Activated CD4-positive, alpha-beta T cell treated with anti-CD3 and anti-CD28 coated beads, Interleukin-2, amount 10 ng/mL, durations not matched to agents 7 days and 5 days (primary cell): ENCODE measurements around the gene SLC25A40. TPM values are rescaled to one million over a fixed set of nuclear protein-coding genes. Genes with fewer than 3 reads are reported as not detected.

Source experiments
- CTCF ChIA-PET: fragments of 350-600 bp; sonication (Branson Sonifier 250); formaldehyde crosslinking; loops from one replicate; lab custom pipeline; 2021; ENCODE audit warnings: antibody characterized with exemption; lab: Charles Lee
- POLR2A ChIA-PET: fragments of 350-600 bp; sonication (Branson Sonifier 250); formaldehyde crosslinking; loops from one replicate; lab custom pipeline; 2021; ENCODE audit warnings: antibody characterized with exemption; lab: Charles Lee
- DNase-seq: peaks from one replicate; pipeline ENCODE4 v3.0.0-alpha.2; 2020
- H3K27ac Mint-ChIP-seq: one replicate; pipeline ENCODE4 v1.8.0; 2021; ENCODE audit warnings: mild to moderate bottlenecking, moderate library complexity, mixed read lengths
- H3K27me3 Mint-ChIP-seq: one replicate; pipeline ENCODE4 v1.8.0; 2021; ENCODE audit warnings: mixed read lengths
- H3K36me3 Mint-ChIP-seq: one replicate; pipeline ENCODE4 v1.8.0; 2021; ENCODE audit warnings: low read depth, mixed read lengths
- H3K4me1 Mint-ChIP-seq: one replicate; pipeline ENCODE4 v1.8.0; 2021; ENCODE audit warnings: mixed read lengths
- H3K4me3 Mint-ChIP-seq: one replicate; pipeline ENCODE4 v1.8.0; 2021; ENCODE audit warnings: mild to moderate bottlenecking, moderate library complexity, mixed read lengths
- H3K9me3 Mint-ChIP-seq: one replicate; pipeline ENCODE4 v1.8.0; 2021; ENCODE audit warnings: mixed read lengths
- total RNA-seq, 2 experiments: library from RNA; stranded (reverse); gene quantifications; one replicate each; pipeline ENCODE4 v1.2.3, GENCODE V29; 2021

SLC25A40 gene
- total RNA-seq, 2 experiments from 2014 or later = 49.7 to 55.7 TPM

GRCh38 chr7:87806150-87806549 lies 70.0 kb downstream of the SLC25A40 start:
- no peaks in the 10 kb centered on the region for H3K9me3 Mint-ChIP-seq
- no peak for DNase-seq
- CTCF ChIA-PET = interaction anchor here (1.6 kb wide), 1 partner anchor 10 kb away, joined by 3 read pairs; no protein-coding TSS in a partner anchor
- no peaks in the 10 kb centered on the region for H3K36me3 Mint-ChIP-seq
- POLR2A ChIA-PET = no interaction called here
- no peaks in the 10 kb centered on the region for H3K4me1 Mint-ChIP-seq
- no peaks in the 10 kb centered on the region for H3K27me3 Mint-ChIP-seq
- no peak overlapping the region for H3K27ac Mint-ChIP-seq
- no peak overlapping the region for H3K4me3 Mint-ChIP-seq

GRCh38 chr7:87797798-87798403 lies 78.3 kb downstream of the SLC25A40 start:
- H3K36me3 Mint-ChIP-seq = no peaks in the 10 kb centered on the region
- peaks cover 17% of the 10 kb centered on the region for H3K27me3 Mint-ChIP-seq
- ChIA-PET CTCF (interaction anchor here (0.5 kb wide), 1 partner anchor 95 kb away, joined by 3 read pairs; no protein-coding TSS in a partner anchor), POLR2A (no interaction called here)
- no peaks in the 10 kb centered on the region for H3K9me3 Mint-ChIP-seq
- H3K27ac Mint-ChIP-seq = no peak overlapping the region
- DNase-seq = peak; percentile 41
- no peaks in the 10 kb centered on the region for H3K4me1 Mint-ChIP-seq
- H3K4me3 Mint-ChIP-seq = no peak overlapping the region

- Mint-ChIP-seq H3K9me3 (no peaks in the 10 kb centered on the region), H3K27ac (no peak overlapping the region), H3K4me3 (no peak overlapping the region), H3K4me1 (no peaks in the 10 kb centered on the region), H3K27me3 (peaks cover 22% of the 10 kb centered on the region), H3K36me3 (no peaks in the 10 kb centered on the region)
- ChIA-PET POLR2A (no interaction called here), CTCF (no interaction called here)
- no peak for DNase-seq
These were observed 78.8 kb downstream of the SLC25A40 start for GRCh38 chr7:87797395-87797794.

- Mint-ChIP-seq H3K27ac (no peak overlapping the region), H3K27me3 (peaks cover under 1% of the 10 kb centered on the region), H3K36me3 (no peaks in the 10 kb centered on the region), H3K4me3 (no peak overlapping the region), H3K4me1 (no peaks in the 10 kb centered on the region), H3K9me3 (no peaks in the 10 kb centered on the region)
- CTCF ChIA-PET = interaction anchor here (1.2 kb wide), 1 partner anchor 9 kb away, joined by 3 read pairs; no protein-coding TSS in a partner anchor
- POLR2A ChIA-PET = no interaction called here
- DNase-seq = no peak
These were observed 90.7 kb downstream of the SLC25A40 start for GRCh38 chr7:87785368-87785995.

GRCh38 chr7:87784424-87784823 lies 91.7 kb downstream of the SLC25A40 start:
- H3K9me3 Mint-ChIP-seq = no peaks in the 10 kb centered on the region
- ChIA-PET POLR2A (no interaction called here), CTCF (no interaction called here)
- H3K27ac Mint-ChIP-seq = no peak overlapping the region
- no peaks in the 10 kb centered on the region for H3K4me1 Mint-ChIP-seq
- no peak overlapping the region for H3K4me3 Mint-ChIP-seq
- no peak for DNase-seq
- no peaks in the 10 kb centered on the region for H3K36me3 Mint-ChIP-seq
- no peaks in the 10 kb centered on the region for H3K27me3 Mint-ChIP-seq

Other genes starting within 250 kb of the SLC25A40 start
- gene RUNDC3B, start 248.0 kb downstream of the SLC25A40 start, total RNA-seq = under 1 TPM; 0.52 to 0.54 TPM
- 10 to 100 TPM; 68.8 to 75.7 TPM for gene DBF4, start 133 bp upstream of the SLC25A40 start, total RNA-seq
- 1 to 10 TPM in 1 of 2 experiments, under 1 TPM in 1; 0.96 to 1.1 TPM for gene ADAM22, start 57.9 kb upstream of the SLC25A40 start, total RNA-seq